Stimulated activated CD4-positive, alpha-beta T cell treated with anti-CD3 and anti-CD28 coated beads, TNF-alpha, amount 100 ng/mL, for 4 hours (primary cell): ENCODE results near the gene COP1.

Experiments
- DNase-seq, 3 experiments: peaks; one replicate each; pipeline ENCODE4 v3.0.0-alpha.2; 2020; ENCODE audit warnings: low read depth in 3 of 3

COP1 gene

GRCh38 chr1:176199707-176200106 lies 7.4 kb downstream of the COP1 start:
- DNase-seq: no peak

GRCh38 chr1:176198413-176198812 lies 8.7 kb downstream of the COP1 start:
- DNase-seq: no peak

GRCh38 chr1:176196728-176197127 lies 10.4 kb downstream of the COP1 start:
- DNase-seq: no peak

- no peak for DNase-seq
Observed at GRCh38 chr1:176195547-176195946, 11.5 kb downstream of the COP1 start.

GRCh38 chr1:176193663-176194062 lies 13.4 kb downstream of the COP1 start:
- DNase-seq: no peak

- no peak for DNase-seq
Observed at GRCh38 chr1:176193023-176193422, 14.1 kb downstream of the COP1 start.

- DNase-seq: no peak
Observed at GRCh38 chr1:176188604-176189003, 18.5 kb downstream of the COP1 start.

GRCh38 chr1:176187001-176187400 lies 20.1 kb downstream of the COP1 start:
- DNase-seq: no peak

- DNase-seq: no peak
Observed at GRCh38 chr1:176183618-176184017, 23.5 kb downstream of the COP1 start.

- DNase-seq: no peak
Observed at GRCh38 chr1:176178316-176178715, 28.8 kb downstream of the COP1 start.

GRCh38 chr1:176177764-176178163 lies 29.3 kb downstream of the COP1 start:
- DNase-seq: no peak

- DNase-seq: no peak
Observed at GRCh38 chr1:176174108-176174507, 33.0 kb downstream of the COP1 start.

- DNase-seq: no peak
Observed at GRCh38 chr1:176172215-176172614, 34.9 kb downstream of the COP1 start.

- DNase-seq: no peak
Observed at GRCh38 chr1:176167210-176167609, 39.9 kb downstream of the COP1 start.

- no peak for DNase-seq
Observed at GRCh38 chr1:176165573-176165972, 41.5 kb downstream of the COP1 start.

GRCh38 chr1:176164014-176164678 lies 42.9 kb downstream of the COP1 start:
- DNase-seq: no peak

GRCh38 chr1:176159993-176160392 lies 47.1 kb downstream of the COP1 start:
- no peak for DNase-seq

GRCh38 chr1:176157995-176158394 lies 49.1 kb downstream of the COP1 start:
- no peak for DNase-seq

- DNase-seq: no peak
Observed at GRCh38 chr1:176149939-176150807, 56.9 kb downstream of the COP1 start.

GRCh38 chr1:176144526-176144925 lies 62.6 kb downstream of the COP1 start:
- no peak for DNase-seq

GRCh38 chr1:176142973-176143372 lies 64.1 kb downstream of the COP1 start:
- DNase-seq: no peak

GRCh38 chr1:176141449-176141848 lies 65.6 kb downstream of the COP1 start:
- DNase-seq: no peak

GRCh38 chr1:176136891-176137290 lies 70.2 kb downstream of the COP1 start:
- DNase-seq: no peak
